Mesenchymal stem cell (in vitro differentiated cells and primary cell): ENCODE data around the gene HOXB7.

Experiments used
- DNase-seq: peaks from one replicate; pipeline ENCODE4 v3.0.0-alpha.2; 2013
- H2AFZ ChIP-seq: one replicate; pipeline ENCODE4 v1.6.1; 2013; ENCODE audit warnings: low read depth, mild to moderate bottlenecking, control low read depth, inconsistent platforms, low read length, moderate library complexity
- H2AK5ac ChIP-seq: 2 replicates; pipeline ENCODE4 v1.6.1; 2013; ENCODE audit warnings: low read length, moderate library complexity, mild to moderate bottlenecking, inconsistent platforms; ENCODE audit not compliant: severe bottlenecking
- H2BK120ac ChIP-seq: one replicate; pipeline ENCODE4 v1.6.1; 2013; ENCODE audit warnings: low read depth, mild to moderate bottlenecking, inconsistent platforms, low read length, moderate library complexity
- H2BK12ac ChIP-seq, 2 experiments: one replicate each; pipeline ENCODE4 v1.6.1; 2013; ENCODE audit warnings: inconsistent platforms in 2 of 2, low read length in 2 of 2, mild to moderate bottlenecking in 2 of 2, moderate library complexity in 2 of 2, control low read depth in 1 of 2
- H2BK15ac ChIP-seq: one replicate; pipeline ENCODE4 v1.6.1; 2013; ENCODE audit warnings: mild to moderate bottlenecking, low read depth, inconsistent platforms; ENCODE audit not compliant: poor library complexity, severe bottlenecking
- H2BK5ac ChIP-seq: 2 replicates; pipeline ENCODE4 v1.6.1; 2013; ENCODE audit warnings: low read depth, mild to moderate bottlenecking, low read length, control low read depth, inconsistent platforms; ENCODE audit not compliant: poor library complexity, severe bottlenecking
- H3K14ac ChIP-seq, 2 experiments: one replicate each; pipeline ENCODE4 v1.6.1; 2013; ENCODE audit warnings: inconsistent platforms in 2 of 2, low read length in 2 of 2, control low read depth in 1 of 2, mild to moderate bottlenecking in 1 of 2, moderate library complexity in 1 of 2
- H3K18ac ChIP-seq, 2 experiments: one replicate each; pipeline ENCODE4 v1.6.1; 2013; ENCODE audit warnings: inconsistent platforms in 2 of 2, low read length in 2 of 2, control low read depth in 1 of 2, low read depth in 1 of 2, mild to moderate bottlenecking in 1 of 2
- H3K23ac ChIP-seq, 2 experiments: one replicate each; pipeline ENCODE4 v1.6.1; 2013; ENCODE audit warnings: inconsistent platforms in 2 of 2, low read length in 2 of 2, mild to moderate bottlenecking in 2 of 2, moderate library complexity in 2 of 2, control low read depth in 1 of 2
- H3K27ac ChIP-seq: 2 replicates; pipeline ENCODE4 v1.5.1; 2013; ENCODE audit warnings: mild to moderate bottlenecking, moderate library complexity, low read length, control low read depth, inconsistent platforms; ENCODE audit not compliant: poor library complexity, severe bottlenecking
- H3K27me3 ChIP-seq, 2 experiments: 2 replicates each; pipeline versions ENCODE4 v1.6.1 to v1.7.0; 2013; ENCODE audit warnings: low read length in 2 of 2, mild to moderate bottlenecking in 2 of 2, moderate library complexity in 2 of 2, control low read depth in 1 of 2, inconsistent platforms in 1 of 2; ENCODE audit not compliant: control insufficient read depth in 1 of 2, insufficient read depth in 1 of 2
- H3K36me3 ChIP-seq, 2 experiments: 2 replicates each; pipeline versions ENCODE4 v1.6.1 to v1.7.0; 2013; ENCODE audit warnings: low read length in 2 of 2, control low read depth in 1 of 2, inconsistent platforms in 1 of 2, low read depth in 1 of 2, mild to moderate bottlenecking in 1 of 2; ENCODE audit not compliant: insufficient read depth in 2 of 2, control insufficient read depth in 1 of 2
- H3K4ac ChIP-seq, 2 experiments: one replicate each; pipeline ENCODE4 v1.6.1; 2013; ENCODE audit warnings: inconsistent platforms in 2 of 2, low read length in 2 of 2, mild to moderate bottlenecking in 2 of 2, moderate library complexity in 2 of 2, control low read depth in 1 of 2, low read depth in 1 of 2
- H3K4me1 ChIP-seq: 2 replicates; pipeline ENCODE4 v1.6.1; 2013; ENCODE audit warnings: low read depth, low read length, control low read depth; ENCODE audit not compliant: control insufficient read depth, insufficient read depth
- H3K4me2 ChIP-seq: 2 replicates; pipeline ENCODE4 v1.6.1; 2013; ENCODE audit warnings: low read length, mild to moderate bottlenecking, inconsistent platforms; ENCODE audit not compliant: poor library complexity, severe bottlenecking
- H3K4me3 ChIP-seq, 2 experiments: 2 replicates each; pipeline versions ENCODE4 v1.5.1 to v1.7.0; 2013; ENCODE audit warnings: low read length in 2 of 2, mild to moderate bottlenecking in 2 of 2, control low read depth in 1 of 2, low read depth in 1 of 2; ENCODE audit not compliant: insufficient read depth in 1 of 2
- H3K79me1 ChIP-seq: replicated peaks from 2 replicates; pipeline ENCODE4 v1.6.1; 2013; ENCODE audit warnings: mild to moderate bottlenecking, control low read depth, low read length, inconsistent platforms; ENCODE audit not compliant: poor library complexity, severe bottlenecking
- H3K9ac ChIP-seq: 2 replicates; pipeline ENCODE4 v1.7.0; 2013; ENCODE audit warnings: mild to moderate bottlenecking, low read length, moderate library complexity
- H3K9me3 ChIP-seq: 2 replicates; pipeline ENCODE4 v1.7.0; 2013; ENCODE audit warnings: mild to moderate bottlenecking, low read length; ENCODE audit not compliant: control insufficient read depth
- H4K8ac ChIP-seq: one replicate; pipeline ENCODE4 v1.6.1; 2013; ENCODE audit warnings: inconsistent platforms, mild to moderate bottlenecking, low read length, moderate library complexity
- H4K91ac ChIP-seq: one replicate; pipeline ENCODE4 v1.6.1; 2013; ENCODE audit warnings: mild to moderate bottlenecking, low read length, inconsistent platforms
- WGBS: methylation state at CpG from one replicate; pipeline ENCODE4 v1.1.7; 2013; ENCODE audit warnings: mixed read lengths; 5-methylcytosine and 5-hydroxymethylcytosine counted together

The HOXB7 gene

DNA sequence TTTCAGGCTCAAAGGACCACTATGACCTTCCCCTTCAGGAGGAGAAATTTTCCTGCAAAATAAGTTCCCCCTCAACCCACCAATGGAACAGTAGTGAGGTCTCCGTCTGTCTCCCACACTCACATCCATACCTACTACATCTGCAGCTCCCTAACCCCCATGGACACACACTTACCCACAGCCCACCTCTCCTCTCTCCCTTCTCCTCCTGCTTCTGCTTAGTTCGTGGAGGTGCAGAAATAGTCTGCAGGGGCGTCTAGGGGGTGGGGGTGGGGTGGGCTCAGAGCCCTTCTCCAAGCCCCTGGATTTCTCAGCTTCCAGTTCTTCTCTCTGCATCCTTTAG, 41.6 kb downstream of the HOXB7 start:
- H3K36me3 ChIP-seq: peaks cover 12 to 15% of the 10 kb centered on the region in 2 experiments
- peak overlapping the region; percentile 40 to 67 for H3K18ac ChIP-seq
- no peak for DNase-seq
- no peak overlapping the region for H2BK12ac ChIP-seq
- peak overlapping the region; percentile 95 for H3K9ac ChIP-seq
- WGBS: 17% methylated on average over 1 of the region's 3 CpGs
- H2BK15ac ChIP-seq: no peak overlapping the region
- H3K9me3 ChIP-seq: no peaks in the 10 kb centered on the region
- no peak overlapping the region for H4K8ac ChIP-seq
- peak overlapping the region; percentile 39 for H2BK120ac ChIP-seq
- peak overlapping the region; percentile 79 for H4K91ac ChIP-seq
- peak overlapping the region in 1 of 2 experiments; percentile 76 for H3K4me3 ChIP-seq
- H2AFZ ChIP-seq: no peak overlapping the region
- no peak overlapping the region for H2AK5ac ChIP-seq
- H3K23ac ChIP-seq: no peak overlapping the region
- H3K4me2 ChIP-seq: peak overlapping the region; percentile 70
- H3K27ac ChIP-seq: no peak overlapping the region
- H3K79me1 ChIP-seq: peaks cover 1% of the 10 kb centered on the region
- H3K14ac ChIP-seq: peak overlapping the region in 1 of 2 experiments; percentile 13
- no peak overlapping the region for H2BK5ac ChIP-seq
- H3K4me1 ChIP-seq: peaks cover 35% of the 10 kb centered on the region
- H3K4ac ChIP-seq: peak overlapping the region in 1 of 2 experiments; percentile 34
- peaks cover 0 to 4% of the 10 kb centered on the region in 2 experiments for H3K27me3 ChIP-seq

GRCh38 chr17:48568499-48569239, 42.1 kb downstream of the HOXB7 start:
- peaks cover 38% of the 10 kb centered on the region for H3K4me1 ChIP-seq
- H2BK5ac ChIP-seq: no peak overlapping the region
- peak; percentile 79 for DNase-seq
- no peak overlapping the region for H3K14ac ChIP-seq
- no peak overlapping the region for H2BK12ac ChIP-seq
- H4K91ac ChIP-seq: no peak overlapping the region
- peak overlapping the region; percentile 70 for H3K4me2 ChIP-seq
- H3K9ac ChIP-seq: peak overlapping the region; percentile 95
- no peaks in the 10 kb centered on the region for H3K9me3 ChIP-seq
- H2BK120ac ChIP-seq: peak overlapping the region; percentile 39
- H3K4ac ChIP-seq: peak overlapping the region in 1 of 2 experiments; percentile 34
- no peaks in the 10 kb centered on the region for H3K79me1 ChIP-seq
- no peak overlapping the region for H2AK5ac ChIP-seq
- 1% methylated on average over 19 of the region's 33 CpGs for WGBS
- H3K27me3 ChIP-seq: peaks cover 0 to 4% of the 10 kb centered on the region in 2 experiments
- H3K36me3 ChIP-seq: peaks cover 12 to 15% of the 10 kb centered on the region in 2 experiments
- peak overlapping the region; percentile 27 for H4K8ac ChIP-seq
- H3K4me3 ChIP-seq: peak overlapping the region; percentile 33 to 76
- H2BK15ac ChIP-seq: no peak overlapping the region
- H3K23ac ChIP-seq: no peak overlapping the region
- H3K18ac ChIP-seq: peak overlapping the region; percentile 40 to 67
- peak overlapping the region; percentile 23 for H3K27ac ChIP-seq
- no peak overlapping the region for H2AFZ ChIP-seq

GRCh38 chr17:48567646-48568354, 43.0 kb downstream of the HOXB7 start:
- H3K27ac ChIP-seq: no peak overlapping the region
- no peak overlapping the region for H3K23ac ChIP-seq
- no peak overlapping the region for H2BK12ac ChIP-seq
- H3K4ac ChIP-seq: peak overlapping the region in 1 of 2 experiments; percentile 19
- no peak for DNase-seq
- H3K4me1 ChIP-seq: peaks cover 41% of the 10 kb centered on the region
- H2BK15ac ChIP-seq: no peak overlapping the region
- peak overlapping the region in 1 of 2 experiments; percentile 76 for H3K4me3 ChIP-seq
- no peak overlapping the region for H2AK5ac ChIP-seq
- H4K8ac ChIP-seq: no peak overlapping the region
- H3K36me3 ChIP-seq: peaks cover 14 to 17% of the 10 kb centered on the region in 2 experiments
- peak overlapping the region; percentile 14 to 68 for H3K18ac ChIP-seq
- no peak overlapping the region for H2AFZ ChIP-seq
- H3K9me3 ChIP-seq: no peaks in the 10 kb centered on the region
- H4K91ac ChIP-seq: no peak overlapping the region
- no peak overlapping the region for H3K14ac ChIP-seq
- H3K9ac ChIP-seq: peak overlapping the region; percentile 95
- peaks cover 0 to 2% of the 10 kb centered on the region in 2 experiments for H3K27me3 ChIP-seq
- no peaks in the 10 kb centered on the region for H3K79me1 ChIP-seq
- H2BK5ac ChIP-seq: no peak overlapping the region
- H2BK120ac ChIP-seq: no peak overlapping the region
- peak overlapping the region; percentile 1 for H3K4me2 ChIP-seq
- 50% methylated on average over 1 of the region's 2 CpGs for WGBS

DNA sequence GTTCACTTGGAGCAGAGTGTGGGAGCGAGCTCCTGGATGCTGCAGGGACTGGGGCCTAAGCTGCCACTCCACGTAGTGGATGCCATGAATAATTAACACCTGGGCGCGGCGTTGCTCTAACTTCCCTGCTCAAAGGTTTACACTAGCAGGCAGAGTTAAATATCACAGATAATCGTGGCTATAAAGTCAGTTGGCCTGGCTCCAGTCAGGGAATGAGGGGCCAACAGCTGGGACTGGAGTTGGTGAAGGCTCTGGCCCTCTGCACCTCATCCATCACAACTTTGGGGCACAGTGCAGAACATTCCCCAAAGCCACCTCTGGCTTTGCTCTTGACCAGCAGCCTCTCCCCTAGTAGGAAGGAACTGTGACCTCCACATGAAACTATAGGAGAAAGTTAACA, 43.6 kb downstream of the HOXB7 start:
- H2BK120ac ChIP-seq: peak overlapping the region; percentile 21
- DNase-seq: no peak
- no peak overlapping the region for H2BK15ac ChIP-seq
- H3K4me2 ChIP-seq: peak overlapping the region; percentile 1
- peak overlapping the region in 1 of 2 experiments; percentile 49 for H3K14ac ChIP-seq
- no peaks in the 10 kb centered on the region for H3K9me3 ChIP-seq
- peak overlapping the region; percentile 71 for H2AK5ac ChIP-seq
- H3K23ac ChIP-seq: peak overlapping the region; percentile 28 to 67
- H3K36me3 ChIP-seq: peaks cover 11 to 21% of the 10 kb centered on the region in 2 experiments
- peaks cover 38% of the 10 kb centered on the region for H3K4me1 ChIP-seq
- H3K79me1 ChIP-seq: no peaks in the 10 kb centered on the region
- no peak overlapping the region for H2BK5ac ChIP-seq
- H2BK12ac ChIP-seq: peak overlapping the region; percentile 57 to 84
- 53% methylated on average over 6 of the region's 6 CpGs for WGBS
- H3K9ac ChIP-seq: peak overlapping the region; percentile 95
- peak overlapping the region; percentile 52 for H4K91ac ChIP-seq
- H2AFZ ChIP-seq: no peak overlapping the region
- no peak overlapping the region for H3K27ac ChIP-seq
- peak overlapping the region; percentile 77 for H4K8ac ChIP-seq
- peak overlapping the region; percentile 45 to 67 for H3K18ac ChIP-seq
- no peaks in the 10 kb centered on the region for H3K27me3 ChIP-seq
- H3K4me3 ChIP-seq: no peak overlapping the region
- peak overlapping the region; percentile 0 to 69 for H3K4ac ChIP-seq
